Testis (tissue), 2 donors: Measurements from ENCODE around the gene SNORC.

Experiments
- CTCF ChIP-seq, 3 experiments: fragments of 450-650 bp in 2 of 3; fragments of 200-600 bp in 1 of 3; sonication (generic) in 1 of 3; IDR thresholded peaks; one replicate each; pipeline ENCODE4 v1.5.1; 2016 to 2019; ENCODE audit warnings: antibody characterized with exemption in 3 of 3, mild to moderate bottlenecking in 2 of 3, moderate library complexity in 1 of 3
- POLR2A ChIP-seq: fragments of 450-650 bp; IDR thresholded peaks from one replicate; pipeline ENCODE4 v1.6.1; 2017; ENCODE audit warnings: antibody characterized with exemption, mild to moderate bottlenecking, moderate library complexity

DNA sequence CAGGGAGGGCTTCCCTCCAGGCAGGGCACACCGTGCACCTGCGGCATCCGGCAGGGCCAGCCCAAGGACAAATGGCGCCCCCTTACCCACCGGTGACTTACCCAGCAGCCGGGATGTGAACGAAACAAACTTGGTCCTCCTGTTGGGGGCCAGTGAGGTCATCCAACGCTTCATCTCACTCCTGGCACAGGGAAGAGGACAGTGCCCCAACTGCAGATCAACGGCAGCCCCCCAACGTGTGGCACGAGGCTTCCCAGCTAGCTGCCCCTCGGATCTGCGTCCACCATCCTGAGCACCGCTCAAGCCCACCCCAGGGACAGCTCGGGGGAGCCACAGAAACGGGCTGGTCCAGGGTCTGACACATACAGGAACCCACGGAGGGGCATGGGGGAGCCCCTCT, 12.0 kb downstream of the SNORC start:
- TF ChIP-seq CTCF (IDR thresholded peaks at IDR 0.05) = no peak
- no peak for TF ChIP-seq POLR2A
